CD1c-positive myeloid dendritic cell (primary cell): ENCODE results near the gene HOXC9.
A peak's percentile ranks its signal among the peaks of the same experiment; 100 is the strongest.

Experiments
- DNase-seq: peaks from one replicate; pipeline ENCODE4 v3.0.0-alpha.2; 2016; ENCODE audit errors: extremely low spot score

Gene HOXC9

GRCh38 chr12:53963434-53964314, 36.3 kb upstream of the HOXC9 start:
- no peak for DNase-seq

- DNase-seq: no peak
These were observed 35.6 kb upstream of the HOXC9 start for GRCh38 chr12:53964315-53964713.

- DNase-seq: no peak
These were observed 34.5 kb upstream of the HOXC9 start for GRCh38 chr12:53965281-53966084.

- DNase-seq: no peak
These were observed 33.9 kb upstream of the HOXC9 start for GRCh38 chr12:53966085-53966384.

- no peak for DNase-seq
These were observed 33.4 kb upstream of the HOXC9 start for GRCh38 chr12:53966385-53967133.

GRCh38 chr12:53967421-53967925, 32.5 kb upstream of the HOXC9 start:
- DNase-seq: no peak

DNA sequence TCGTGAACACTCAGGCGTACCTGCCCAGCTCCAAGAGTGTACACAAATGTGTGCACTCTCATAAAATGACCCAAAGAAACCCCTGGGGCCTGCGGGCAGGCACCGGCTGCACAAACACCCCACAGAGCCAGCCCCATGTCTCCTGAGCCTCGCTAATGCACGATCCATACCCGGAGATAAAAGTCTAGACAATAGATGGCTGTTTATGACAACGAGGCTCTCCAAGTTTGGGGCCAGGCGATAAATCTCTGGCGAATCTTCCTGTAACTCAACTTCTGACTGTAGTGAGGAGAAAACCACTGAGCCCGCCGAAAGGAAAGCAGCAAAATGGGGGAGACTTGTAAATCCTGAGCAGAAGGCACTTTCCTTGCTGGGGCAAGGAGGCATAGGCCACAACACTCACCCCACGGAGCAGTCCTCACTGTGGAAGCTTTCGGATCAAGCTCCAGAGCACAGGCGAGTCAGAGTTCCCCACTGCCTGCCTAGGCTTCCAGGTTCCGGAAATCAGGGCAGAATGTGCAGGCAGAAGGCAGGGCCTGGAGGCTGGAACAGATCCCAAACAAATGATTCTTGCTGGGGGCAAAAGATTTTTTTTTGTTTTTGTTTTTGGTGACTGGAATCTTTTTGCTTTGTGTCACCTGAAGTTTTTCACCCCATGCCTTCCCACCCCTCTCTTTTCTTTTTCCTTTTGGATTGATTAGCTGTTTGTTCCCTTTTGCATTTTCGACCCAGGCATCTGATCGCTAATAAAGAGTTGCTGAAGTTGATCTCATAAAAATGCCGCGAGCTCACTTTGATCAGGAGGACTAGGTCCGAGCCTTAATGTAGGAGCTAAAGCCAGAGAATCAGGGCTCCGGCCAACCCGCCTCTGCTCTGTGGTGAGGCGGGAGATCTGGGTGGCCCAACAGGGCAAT, 31.5 kb upstream of the HOXC9 start:
- DNase-seq: no peak

- DNase-seq: no peak
These were observed 30.2 kb upstream of the HOXC9 start for GRCh38 chr12:53969588-53970259.

- no peak for DNase-seq
These were observed 29.5 kb upstream of the HOXC9 start for GRCh38 chr12:53970451-53970850.

DNA sequence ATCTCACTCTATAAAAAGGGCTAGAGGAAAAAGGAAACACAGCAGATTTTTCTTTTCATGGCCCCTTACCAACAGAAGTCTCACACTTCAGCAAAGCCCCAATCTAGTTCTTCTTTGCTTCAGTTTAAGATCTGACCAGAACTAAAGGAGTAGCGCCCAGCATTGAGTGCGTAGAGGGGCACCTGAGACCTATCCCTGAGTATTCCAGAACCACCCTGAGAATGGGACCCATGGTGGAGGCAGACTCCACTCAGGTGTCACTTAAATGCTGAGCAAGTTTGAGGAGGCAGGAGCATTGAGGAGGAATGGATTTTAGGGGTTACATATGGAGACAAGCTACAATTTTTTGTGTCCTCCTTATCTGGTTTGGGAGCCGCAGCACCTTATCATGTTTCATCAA, 28.8 kb upstream of the HOXC9 start:
- DNase-seq: no peak

DNA sequence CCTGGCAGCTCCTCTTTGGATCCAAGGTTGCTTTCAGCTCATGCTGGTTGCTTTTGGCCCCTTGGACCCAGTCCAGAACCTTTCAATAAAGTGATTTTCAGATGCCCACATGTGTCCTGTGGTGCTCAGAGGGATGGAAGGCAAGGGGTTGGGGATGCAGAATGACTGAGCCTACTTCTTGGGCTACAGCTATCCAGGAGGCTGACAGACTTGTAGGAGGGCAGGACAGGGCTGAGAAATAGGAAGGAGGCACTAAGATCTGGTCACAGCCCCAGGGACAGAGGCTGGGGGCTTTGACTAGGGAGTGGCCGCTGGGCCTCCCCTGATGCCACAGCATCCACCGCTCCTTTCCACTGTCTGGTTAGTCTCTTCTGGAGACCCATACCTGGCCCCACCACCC, 28.3 kb upstream of the HOXC9 start:
- no peak for DNase-seq

DNA sequence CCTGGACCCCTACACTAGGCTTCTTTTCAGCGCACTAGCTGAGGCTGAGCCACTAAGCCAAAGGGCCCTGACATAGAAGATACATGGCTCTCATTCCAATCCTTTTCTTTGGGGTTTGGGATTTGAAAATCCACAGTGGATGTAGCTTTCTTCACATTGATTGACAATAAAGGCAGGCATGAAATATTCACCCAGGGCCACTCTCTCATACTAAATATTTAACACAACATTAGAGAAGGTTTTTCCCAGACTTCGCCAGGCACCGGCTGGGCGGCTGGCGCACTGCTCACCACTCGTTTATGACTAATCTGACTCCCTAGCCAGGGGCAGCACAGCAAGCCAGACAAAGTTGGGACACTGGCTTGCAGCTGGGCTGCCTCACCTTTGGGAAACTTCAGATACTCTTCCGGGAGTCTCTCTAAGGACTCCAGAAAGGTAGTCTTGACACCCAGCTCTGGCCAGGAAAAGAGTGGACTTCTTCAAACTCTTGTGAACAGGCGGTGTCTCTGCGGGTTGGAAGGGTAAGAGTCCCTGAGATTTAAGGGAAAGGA, 27.7 kb upstream of the HOXC9 start:
- DNase-seq: no peak

GRCh38 chr12:53972722-53973235, 27.2 kb upstream of the HOXC9 start, which contains the start of gene HOXC11:
Gene HOXC11 (plus strand): TSS chr12:53973126. CDS start chr12:53973242, 116 bp downstream.
- no peak for DNase-seq

- no peak for DNase-seq
These were observed 26.5 kb upstream of the HOXC9 start for GRCh38 chr12:53973236-53974042.

GRCh38 chr12:53974084-53975063, 25.6 kb upstream of the HOXC9 start, which contains the start of gene HOTAIR:
Gene HOTAIR (minus strand): TSS chr12:53974954.
- DNase-seq: peak; percentile 30

GRCh38 chr12:53975064-53975471, 24.9 kb upstream of the HOXC9 start:
- no peak for DNase-seq

DNA sequence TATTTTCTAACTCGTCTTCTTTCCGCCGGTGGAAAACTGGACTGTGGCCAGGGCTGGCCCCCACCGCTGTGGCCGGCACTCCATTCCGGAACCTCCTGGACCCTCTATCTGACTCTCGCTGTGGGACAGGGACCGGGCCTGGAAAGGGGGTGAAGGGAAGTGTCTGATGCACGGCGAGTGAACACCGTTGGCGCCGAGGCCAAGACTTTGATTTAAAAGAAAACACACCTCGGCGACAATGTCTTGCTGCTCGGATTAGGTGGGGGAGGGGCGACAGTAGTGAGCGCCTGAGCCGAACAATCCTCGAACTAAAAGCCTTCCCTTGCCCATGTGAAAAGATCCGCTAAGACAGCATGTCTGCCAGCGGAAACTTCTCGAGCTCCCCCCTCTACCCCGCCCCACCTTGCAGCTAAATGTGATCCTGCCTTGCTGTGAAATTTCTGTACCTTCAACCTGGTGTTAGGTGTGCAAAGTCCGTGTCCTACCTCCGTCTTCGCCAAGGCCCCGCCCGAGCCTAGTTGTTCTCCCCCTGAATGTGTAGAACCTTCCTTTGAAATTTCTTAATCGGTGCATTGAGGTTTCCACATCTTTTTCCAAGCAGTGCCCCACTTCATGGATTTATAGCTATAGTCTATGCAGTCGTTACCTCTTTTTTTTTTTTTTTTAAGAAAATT, 24.3 kb upstream of the HOXC9 start:
- no peak for DNase-seq
